HG03196 (cell line): ENCODE results near the gene FAM241B.

ENCODE experiments used
- ATAC-seq: cut with Tn5 transposase; IDR thresholded peaks from one replicate; pipeline ENCODE4 v1.9.1; 2021; ENCODE audit not compliant: unreplicated experiment

The FAM241B gene

DNA sequence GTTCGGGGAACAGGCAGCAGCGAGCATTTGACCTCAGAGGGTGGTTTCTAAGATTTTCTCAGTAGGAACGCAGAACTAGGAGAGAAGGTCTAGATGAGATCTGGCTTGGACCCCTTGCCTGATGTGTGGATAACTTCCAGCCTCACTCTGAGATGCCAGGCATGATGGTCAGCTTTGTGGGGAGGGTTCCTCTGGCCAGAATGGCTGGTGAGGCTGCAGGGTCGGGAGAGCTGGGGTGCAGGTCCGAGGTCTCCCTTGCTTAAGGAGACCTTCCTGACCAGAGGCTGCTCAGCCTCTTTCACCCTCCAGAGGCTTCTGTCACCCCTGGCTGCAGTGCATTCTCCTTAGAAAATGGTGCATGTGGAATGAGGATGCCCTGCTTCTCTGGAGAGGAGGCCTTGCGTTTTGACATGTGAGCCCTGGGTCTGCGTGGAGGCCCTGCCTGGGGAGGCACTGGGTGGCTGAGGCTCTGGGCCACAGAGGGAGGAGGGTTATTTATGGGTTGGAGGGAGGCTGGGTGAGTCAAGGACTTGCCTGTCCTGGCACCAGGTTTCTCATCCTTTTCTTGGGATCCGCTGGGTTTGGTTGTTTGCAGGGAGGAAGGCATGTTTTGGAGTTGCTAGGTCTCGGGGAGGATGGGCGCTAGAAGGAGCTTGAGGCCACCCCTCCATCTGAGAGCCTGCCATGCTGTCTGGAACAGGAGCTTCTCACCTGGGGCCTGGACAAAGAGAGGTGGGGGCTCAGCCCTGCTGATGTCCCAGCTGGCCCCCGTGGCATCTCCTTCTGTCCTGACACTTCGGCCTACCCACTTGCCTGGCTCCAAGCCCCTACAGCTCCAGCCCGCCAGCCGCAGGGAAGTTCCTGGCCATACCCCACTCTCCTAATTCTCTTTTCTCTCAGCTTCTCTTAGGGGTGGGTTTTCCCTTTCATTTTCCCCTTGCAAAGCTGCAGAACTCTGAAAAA, 3.9 kb downstream of the FAM241B start:
- ATAC-seq: no peak

DNA sequence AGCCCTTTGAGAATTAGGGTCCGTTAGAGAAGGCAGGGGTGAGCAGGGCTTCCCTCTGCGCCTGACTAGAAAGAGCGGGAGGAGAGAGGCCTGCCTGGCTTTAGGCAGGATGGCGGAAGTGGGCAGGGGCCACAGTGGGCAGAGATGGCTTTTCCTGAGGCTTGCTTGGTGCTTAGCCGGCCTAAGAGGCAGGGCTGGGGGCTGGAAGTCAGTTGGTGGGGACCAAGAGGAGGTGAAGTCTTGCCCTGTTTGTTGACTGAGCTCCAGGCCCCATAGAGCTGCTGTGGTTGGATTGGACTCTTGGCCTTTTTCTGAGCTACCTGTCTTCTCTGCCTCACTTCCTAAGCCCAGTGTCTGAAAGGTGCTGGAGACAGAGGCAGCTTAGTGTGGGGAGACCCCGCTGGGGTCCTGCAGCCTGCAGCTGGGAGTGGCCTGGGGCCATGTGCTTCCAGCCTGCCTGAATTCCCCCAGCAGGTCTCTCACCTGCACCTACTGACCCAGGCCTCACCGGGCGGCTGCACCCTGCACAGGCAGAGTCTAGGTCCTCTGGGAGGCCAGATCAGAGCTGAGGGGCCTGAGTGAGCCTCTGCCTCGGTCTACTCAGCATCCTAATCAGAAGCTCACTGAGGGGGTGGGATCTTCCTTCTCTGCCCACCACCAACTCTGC, 4.8 kb downstream of the FAM241B start:
- ATAC-seq: no peak

DNA sequence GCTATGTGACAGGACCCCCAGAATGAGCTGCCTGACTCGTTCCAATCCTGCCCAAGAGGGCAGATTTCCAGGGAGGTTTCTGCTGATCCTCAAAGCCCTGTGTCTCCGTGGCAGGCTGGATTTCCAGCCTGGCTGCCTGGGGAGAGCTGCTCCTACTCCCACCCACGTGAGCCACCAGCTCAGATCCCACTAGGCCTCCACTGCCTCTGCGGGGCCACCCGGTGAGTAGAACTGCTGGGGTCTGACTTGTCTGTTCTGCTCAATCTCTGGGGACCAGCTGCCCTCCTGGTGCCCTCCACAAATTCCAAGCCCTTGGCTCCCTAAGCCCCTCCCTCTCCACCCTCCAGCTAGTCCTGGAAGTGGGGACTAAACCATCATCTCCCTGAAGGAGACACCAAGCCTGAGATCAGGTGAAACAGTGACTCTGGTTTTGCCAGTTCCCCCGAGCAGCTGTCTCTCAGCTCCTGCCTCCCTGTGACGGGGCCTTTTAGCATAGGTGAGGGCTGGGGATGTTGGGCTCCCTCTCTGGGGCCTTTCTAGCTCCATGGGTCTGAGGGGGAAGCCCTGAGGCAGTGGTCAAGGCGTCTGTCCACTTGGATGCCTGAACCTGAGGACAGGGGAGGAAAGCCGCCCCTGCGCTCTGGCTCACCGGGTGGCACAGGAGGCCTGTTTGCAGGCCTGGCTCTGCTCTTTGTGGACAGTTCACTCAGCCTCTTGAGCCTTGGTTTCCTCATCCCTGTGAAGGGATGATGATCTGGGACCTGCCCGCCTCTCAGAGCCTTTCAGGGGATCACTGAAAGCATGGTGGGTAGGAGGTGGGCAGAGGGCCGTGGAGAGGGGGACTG, 5.6 kb downstream of the FAM241B start:
- ATAC-seq: no peak

DNA sequence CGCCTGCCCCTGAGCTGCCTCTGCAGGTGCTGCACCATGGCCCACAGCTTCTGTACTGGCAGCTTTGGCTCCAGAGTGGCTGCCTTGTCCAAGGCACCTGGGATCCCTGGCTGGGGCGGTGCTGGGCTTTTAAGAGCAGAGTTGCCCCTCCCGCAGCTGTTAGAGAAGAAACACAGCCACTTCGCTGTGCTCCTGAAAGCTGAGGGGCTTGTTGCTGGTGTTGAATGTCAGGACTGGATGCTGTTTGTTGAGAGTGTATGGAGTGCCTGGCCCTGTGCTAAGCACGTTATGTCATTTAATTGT, 6.2 kb downstream of the FAM241B start:
- ATAC-seq: no peak

DNA sequence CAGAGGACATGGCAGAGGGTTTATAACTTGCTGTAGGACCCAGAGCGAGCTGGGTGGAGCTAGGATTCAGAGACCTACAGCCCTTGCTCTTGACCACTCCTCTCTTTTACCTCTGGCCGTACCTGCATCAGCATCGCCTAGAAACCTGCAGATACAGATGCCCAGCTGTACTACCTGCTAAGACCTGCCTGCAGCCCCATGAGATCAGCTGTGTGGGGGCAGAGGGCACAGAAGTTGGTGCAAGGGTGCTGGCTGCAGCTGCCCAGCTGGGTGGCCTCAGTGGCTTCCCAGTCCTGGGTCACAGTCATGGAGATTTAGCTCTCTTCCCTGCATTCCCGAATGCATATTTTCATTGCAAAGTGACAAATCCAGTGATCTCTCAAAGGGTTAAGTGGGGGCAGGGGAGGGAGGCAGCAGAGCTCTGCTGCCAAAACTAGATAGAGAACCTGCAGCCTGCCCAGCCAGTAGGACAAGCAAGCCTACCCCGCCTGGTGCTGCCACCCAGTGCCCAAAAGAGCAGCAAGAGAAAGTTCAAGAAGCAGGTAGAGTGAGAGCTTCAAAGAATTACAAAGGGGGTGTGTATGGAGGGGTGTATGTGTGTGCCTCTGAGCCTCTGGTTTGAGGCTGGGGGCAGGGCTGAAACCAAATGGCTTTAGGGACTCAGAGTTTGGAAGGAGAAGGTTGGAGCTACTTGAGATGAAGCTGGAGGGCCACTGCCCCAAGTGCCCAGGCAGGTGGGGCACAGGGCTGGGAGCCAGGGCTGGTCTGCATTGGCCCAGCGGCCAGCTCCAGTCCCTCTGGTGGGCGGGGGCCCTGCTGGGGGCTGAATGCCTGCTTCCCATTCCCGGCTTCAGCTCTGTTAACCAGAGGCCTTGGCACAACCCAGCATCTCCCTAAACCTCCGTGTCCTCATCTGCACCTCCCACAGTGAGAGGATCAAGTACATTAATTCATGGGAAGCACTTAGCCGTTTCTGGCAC, 6.9 kb downstream of the FAM241B start:
- no peak for ATAC-seq

DNA sequence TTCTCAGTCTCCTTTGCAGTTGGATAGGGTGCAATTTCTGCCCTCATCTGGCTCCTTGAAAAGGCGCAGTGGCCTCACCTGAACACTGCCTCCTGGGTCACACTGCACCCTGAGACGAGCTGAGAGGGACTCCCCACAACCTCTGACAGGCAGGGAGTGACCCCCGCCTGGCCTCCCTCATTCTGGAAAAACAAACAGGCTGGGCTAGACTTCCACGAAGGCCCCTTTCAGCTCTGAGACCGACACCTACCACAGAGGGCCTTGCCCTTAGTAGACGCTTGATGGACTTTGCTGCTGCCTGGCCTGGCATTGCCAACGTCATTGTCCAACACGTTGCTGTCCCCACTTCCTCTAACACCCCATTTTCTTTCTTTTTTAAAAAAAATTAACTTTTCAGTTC, 8.6 kb downstream of the FAM241B start:
- no peak for ATAC-seq

DNA sequence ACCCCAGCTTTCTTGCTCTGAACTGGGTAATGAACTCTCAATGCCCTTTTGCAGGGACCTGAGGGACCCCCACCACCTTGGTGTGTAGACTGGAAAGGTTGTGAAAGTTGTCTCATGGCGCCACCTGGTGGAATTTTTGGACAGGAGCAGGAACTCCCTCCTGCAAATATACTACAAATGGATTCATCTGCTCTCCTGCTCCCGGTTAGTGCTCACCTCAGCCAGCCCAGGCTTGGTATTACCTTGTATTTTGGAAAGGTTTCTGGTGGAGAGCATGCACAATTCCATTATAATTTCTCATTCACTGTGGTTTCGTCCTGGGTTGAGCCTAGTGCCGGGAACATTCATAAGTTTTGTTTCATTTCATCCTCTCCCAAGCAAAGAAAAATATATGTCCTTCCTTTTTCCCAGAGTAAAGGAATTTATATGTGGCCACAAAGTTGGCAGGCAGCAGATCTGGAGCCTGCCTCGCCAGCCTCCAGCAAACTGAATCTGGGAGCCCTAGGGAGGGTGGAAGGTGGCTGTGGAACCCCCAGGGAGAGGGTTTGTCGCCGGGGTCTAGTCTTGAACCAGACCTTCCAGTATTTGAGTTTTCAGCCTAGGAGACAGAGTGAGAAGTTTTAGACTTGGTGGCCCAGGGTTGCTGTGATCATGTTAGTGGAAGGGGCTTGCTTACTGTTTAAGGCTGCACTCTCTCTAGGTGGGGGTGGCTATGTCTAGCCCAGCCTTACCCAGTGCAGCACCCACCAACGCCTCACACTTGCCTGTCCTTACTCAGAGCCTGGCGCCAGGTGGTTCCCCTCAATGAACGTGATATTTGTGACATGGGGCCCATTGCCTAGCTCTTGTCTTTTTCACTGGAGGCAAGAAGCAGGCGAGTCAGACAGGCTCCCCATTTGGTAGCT, 9.5 kb downstream of the FAM241B start:
- no peak for ATAC-seq

DNA sequence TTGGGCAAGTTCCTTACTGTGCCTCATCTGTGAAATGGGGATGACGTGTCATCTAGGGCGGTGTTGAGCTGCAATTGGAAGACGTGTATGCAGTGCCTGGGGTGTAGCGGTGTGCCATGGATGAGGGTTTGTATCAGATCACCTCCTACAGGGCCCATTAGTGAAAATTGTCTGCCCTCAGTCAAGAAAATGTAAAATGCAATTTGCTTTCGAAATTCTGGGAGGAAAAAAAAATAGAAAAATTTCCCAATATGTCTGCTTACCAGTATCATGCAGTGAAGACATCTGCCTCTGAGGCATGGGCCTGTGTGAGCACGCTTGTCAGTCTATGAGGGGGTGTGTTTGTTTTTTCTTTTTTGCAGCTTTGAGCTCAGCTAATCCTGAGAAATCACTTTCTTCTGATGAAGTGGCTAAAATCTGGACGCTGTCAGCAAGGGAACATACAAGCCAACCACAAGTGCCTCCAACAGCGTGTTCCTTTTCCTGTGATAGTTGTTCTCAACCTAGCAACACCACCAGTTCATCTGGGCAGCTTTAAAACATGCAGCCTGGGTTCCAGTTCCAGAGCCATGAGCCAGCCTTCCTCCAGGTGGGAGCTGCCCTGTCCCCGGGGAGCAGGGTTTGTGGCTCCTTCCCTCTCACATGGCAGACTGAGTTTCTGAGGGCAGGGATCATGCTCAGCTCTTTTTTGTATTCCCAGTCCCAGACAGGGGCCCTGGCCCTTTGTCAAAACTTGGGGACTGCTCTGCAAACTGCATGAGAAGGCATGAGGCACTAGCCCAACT, 10.3 kb downstream of the FAM241B start:
- no peak for ATAC-seq

DNA sequence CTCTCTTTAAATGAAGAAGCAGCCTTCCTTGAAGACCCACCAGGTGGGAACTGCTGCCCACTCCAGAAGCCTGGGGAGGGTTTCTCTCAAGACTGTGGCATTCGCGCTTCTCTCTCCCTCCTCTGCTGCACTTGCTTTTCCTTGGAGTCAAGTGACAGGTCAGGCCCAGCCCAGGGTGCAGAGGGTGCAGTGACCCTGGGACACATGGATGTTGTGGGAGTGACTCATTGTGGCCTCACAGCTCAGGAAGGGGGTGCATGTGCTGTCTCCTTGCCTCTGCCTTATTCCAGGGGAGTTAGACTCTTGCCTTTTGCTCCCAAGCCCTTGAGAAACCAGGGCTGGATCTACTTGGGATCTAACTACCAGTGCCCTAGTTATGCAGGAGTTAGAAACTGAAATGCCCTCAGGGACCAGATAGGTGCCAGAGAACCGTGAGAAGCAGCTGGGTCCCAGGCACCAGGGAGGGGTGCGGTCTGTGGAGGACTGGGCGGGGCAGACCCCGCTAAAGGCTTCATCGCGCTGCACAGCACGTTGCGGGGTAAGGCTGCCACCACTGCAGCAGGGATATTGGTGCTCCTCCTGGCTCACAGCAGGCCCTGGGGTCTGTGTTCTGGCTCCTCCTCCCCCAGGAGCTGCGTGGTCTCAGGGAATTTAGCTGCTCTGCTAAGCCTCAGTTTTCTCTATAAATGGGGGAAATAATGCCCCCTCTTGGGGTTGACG, 11.4 kb downstream of the FAM241B start:
- ATAC-seq: no peak

DNA sequence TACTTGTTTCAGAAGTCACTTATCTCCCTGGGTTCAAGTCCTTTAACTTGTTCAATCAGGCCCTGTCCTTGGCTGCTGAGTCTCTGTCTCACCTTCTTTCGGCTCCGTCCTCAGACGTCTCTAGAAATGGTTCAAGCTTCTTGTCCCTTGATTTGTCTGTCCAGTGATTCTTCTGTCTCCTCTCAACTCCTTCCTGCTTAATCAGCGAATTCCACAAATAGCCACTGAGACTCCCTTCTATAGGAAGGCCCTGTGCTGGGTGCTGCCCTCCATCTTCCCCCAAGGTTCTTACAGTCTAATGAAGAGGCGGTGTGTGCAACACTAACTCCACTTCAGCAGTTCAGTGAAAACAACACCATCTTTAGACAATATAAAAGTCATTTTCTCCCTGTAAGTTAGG, 12.7 kb downstream of the FAM241B start:
- no peak for ATAC-seq

DNA sequence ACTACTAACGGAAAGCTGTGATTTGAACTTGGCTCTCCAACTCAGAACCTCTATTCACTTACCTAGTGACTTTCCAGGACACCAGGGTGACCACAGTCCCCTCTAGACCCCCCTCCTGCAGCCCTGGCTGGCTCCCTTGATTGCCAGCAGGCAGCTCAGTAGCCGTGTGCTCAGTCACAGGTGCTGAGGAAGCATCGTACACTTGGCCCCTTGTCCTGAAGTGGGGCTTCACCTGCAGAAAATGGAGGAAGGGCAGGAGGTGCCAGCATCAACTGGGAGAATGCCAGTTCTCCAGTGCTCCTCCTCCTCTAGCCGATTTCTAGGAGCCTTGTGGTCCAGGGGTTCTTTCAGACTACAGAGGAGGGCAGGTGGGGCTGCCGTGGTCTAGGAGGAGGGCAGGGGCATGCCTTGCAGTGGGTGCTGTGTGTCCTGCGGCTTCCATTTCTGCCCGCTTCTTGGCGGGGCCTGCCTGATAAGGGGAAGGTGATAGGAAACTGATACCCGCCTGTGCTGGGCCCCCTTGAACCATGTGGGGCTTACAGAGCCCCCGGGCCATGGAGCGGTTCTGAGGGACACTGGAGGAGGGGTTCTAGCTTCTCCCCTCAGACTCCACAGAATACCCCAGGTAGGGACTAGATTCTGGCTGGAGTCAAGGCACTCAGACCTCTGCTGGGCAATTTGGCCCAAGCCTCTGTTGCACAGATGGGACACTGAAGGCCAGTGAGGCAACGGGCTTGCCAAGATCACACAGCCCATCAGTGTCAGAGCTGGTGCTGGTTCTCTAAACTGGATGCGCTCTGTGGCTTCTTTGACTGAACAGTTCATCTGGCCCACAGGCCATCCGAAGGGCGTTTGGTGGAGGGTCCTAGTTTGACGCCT, 14.0 kb downstream of the FAM241B start:
- ATAC-seq: no peak

DNA sequence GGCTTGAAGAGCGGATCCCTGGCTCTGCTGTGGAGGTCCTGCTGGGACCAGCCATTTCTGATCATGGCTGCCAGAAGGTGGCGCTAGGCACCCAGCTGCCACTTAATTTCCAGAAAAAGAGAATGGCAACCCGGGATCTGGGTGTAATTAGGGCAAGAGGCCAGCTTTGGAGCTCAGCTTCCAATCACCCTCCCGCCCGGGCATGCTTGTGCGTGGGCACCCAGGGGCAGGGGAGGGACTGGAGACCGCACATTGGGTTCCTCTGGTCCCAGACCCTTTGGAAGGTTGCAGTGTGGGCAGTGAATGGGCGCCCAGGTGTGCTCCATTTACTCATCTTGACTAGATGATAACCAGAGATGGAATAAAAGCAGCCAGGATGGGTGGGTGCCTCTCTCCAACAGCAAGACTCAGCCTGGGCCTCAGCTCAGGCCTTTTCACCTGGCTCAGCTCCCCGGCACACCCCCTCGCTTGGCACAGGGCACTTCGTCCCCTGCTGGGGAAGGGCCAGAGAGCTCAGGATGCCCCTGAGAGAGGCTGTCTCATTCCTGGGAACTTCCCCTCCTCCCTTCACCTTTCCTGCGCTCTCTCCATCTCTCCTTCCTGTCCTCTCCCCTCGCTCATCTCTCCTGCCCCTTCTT, 14.7 kb downstream of the FAM241B start:
- no peak for ATAC-seq

DNA sequence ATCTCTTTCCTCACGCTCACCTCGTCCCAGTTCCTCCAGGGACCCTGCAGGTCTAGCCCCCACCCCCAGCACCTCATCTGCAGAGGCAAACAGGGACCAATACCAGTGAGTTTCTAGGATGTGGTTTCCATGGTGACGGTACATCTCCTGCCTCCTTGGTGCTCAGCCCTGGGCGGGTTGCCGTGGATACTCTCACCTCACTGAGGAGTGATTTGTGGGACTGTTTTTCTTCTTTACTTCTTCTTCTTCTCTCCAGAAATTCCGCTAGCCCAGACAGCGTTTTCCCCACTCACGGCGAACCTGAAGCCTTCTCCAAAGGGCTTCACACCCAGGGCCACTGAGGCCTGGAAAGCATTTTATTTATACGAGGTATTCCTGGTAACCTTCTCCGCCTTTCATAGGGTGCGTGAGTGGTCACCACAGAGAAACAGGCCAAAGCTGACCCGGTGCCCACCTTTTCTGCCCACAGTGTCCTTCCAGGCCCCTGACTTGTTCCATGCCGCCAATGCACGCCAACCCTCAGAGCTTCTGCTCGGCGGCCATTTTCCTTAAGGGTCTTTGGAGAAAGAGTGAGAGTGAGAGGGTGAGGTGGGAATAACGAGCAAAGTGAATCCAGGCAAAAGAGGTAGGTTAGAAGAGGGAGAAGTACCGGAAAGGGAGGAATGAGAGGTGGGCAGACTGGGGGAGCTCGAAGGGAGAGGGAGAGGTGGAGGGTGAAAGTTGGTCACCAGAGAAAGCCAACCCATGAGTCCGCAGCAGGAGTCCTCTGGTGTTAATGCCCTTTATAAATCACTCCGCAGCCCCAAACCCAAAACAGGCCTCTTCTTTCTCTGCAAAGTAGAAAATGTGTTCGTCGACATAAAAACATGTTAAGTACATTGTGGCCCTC, 15.5 kb downstream of the FAM241B start:
- ATAC-seq: no peak

DNA sequence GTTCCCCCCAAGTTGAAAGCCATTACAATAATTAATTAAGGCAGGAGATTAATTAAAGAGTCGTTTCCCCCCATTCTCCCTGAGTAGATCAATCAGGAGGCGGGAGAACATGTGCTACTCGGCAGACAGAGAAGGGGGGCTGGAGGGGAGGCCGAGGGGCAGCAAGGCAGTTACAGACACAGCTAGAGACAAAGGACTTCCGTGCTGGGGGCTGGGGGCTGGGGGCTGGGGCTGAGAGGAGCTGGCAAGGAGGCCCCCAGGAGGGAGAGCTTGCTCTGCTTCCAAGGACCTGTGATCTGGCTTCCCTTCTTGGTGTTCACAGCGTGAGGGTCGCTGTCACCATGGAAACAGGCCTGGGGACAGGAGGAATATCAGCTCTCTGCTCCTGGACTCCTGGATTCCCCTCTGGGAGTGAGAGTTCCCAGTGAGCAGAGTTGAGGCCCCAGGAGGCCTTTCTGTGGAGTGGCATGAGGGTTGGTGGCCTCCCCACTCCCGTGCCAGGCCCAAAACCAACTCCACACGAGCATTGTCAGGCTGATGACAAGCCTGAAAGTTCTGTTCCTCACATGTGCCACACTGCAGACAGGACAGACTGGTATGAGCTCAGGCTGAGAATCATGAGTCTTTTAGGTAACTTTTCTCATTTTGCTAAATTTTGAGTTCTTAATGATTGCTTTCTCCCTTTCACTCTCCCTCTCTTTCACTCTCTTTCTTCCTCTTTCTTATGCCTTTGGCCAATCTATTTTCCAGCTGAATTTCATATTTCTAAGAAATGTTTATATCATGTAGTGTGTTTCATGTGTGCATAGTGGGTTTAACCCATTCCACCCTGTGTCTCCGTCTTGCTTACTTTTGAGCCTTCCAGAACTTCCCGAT, 16.4 kb downstream of the FAM241B start:
- ATAC-seq: no peak

DNA sequence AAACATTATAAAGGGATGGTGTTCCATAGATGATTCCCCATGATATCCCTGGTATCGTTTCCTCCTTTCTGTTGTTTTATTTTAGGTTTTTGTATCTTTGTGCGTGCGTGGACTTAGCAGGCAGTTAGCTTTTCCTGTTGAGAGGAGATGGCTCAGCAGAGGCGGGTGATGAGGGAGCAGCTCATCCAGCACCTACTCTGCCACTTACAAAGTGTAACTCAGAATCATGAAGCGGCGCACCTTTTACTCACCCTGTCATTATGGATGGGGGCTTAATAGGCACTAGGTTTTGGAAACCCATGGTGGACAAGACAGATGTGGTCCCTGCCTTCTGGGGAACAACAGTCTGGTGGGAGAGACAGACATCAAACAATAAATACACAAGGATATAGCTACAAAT, 17.1 kb downstream of the FAM241B start:
- ATAC-seq: no peak
